HG02840 (cell line): ENCODE results near the gene KRT13.

Source experiments
- ATAC-seq: cut with Tn5 transposase; IDR thresholded peaks from one replicate; pipeline ENCODE4 v1.9.1; 2021; ENCODE audit warnings: mild to moderate bottlenecking, moderate library complexity, moderate number of reproducible peaks; ENCODE audit not compliant: unreplicated experiment, low FRiP score

KRT13 gene

DNA sequence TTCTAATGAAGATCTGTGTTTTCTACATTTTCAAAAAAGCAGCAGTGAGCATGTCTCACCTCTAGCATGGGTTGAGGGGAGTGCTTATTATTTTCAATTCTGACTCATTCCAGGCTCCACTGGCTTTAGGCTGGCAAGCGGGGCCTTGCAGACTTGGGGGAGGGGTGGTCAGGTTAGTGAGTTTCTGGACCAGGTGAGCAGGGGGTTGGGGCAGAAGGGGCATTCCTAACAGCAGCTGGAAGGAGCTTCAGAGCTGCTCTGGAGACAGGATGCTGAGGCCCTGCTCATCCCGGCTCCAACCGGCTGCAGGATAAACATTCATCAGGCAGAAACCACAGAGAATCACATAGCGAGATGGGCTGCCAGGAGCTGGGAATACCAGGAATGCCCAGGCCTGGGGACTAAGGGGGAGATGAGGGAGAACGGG lies 33.2 kb upstream of the KRT13 start:
- no peak for ATAC-seq

DNA sequence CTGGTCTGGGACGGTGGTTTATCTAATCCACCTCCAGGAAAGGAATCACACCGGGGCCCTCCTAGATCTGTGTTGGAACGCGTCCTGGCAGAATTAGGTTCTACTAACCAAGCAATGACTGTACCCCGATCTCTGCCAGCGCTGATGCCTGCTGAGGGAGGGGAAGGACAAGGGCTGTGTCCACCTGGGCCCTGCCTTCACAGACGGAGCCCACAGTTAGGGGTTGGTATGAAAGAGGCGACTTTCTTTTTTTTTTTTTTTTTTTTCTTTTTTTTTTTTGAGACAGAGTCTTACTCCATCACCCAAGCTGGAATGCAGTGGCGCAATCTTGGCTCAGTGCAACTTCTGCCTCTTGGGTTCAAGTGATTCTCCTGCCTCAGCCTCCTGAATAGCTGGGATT lies 32.6 kb upstream of the KRT13 start:
- ATAC-seq, result no peak

DNA sequence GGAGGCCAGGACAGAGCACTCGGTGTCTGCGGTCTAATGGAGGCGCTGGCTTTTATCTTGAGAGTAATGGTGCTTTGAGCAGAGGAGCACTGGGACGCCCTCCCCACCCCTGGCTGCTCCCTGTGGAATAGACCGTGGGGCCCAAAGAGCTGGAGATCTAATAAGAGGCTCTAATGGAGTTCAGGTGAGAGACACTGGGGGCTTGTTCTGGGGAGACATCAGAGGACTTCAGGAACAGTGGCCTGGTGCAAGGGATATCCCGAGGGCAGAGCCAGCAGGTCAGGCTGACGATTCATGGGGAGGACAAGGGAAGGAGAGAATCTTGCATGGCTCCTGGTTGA lies 32.2 kb upstream of the KRT13 start:
- no peak for ATAC-seq

DNA sequence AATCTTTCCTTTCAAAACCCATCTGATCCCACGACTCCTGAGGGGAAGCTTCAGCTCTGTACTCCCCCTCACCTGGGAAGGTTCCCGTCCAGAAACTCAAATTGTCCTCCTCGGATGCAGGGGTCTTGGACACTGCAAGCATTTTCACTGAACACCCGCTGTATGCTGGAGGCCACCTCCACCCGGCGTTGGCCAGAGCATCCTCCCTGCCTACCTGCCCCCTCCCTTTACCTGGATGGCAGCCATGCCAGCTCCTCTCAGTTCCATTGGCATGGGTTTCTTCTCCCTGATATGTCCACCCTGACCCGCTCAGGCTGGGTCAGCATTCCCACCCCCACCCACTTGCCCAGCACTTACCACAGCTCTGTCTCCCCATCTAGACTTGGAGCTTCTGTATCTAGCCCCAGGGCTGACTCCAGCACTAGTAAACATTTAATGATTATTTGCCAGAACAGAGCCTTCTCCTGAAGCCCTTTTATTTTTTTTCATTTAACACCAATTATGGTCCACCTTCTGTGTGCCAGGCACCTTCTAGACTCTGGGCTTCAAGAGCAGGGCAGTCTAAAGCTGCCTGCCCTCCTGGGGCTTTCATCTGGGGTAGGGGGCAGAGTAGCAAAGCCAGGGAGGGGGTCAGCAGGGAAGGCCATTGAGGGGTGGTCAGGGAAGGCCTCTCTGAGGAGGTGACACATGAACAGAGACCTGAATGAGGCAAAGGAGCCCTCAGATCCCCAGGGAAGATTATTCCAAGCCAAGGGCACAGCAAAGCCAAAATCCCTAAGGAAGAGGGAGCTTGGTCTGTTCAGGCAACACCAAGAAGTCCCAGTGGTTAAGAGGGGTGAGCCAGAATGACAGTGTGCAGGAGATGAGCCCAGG lies 31.6 kb upstream of the KRT13 start:
- ATAC-seq, result no peak

DNA sequence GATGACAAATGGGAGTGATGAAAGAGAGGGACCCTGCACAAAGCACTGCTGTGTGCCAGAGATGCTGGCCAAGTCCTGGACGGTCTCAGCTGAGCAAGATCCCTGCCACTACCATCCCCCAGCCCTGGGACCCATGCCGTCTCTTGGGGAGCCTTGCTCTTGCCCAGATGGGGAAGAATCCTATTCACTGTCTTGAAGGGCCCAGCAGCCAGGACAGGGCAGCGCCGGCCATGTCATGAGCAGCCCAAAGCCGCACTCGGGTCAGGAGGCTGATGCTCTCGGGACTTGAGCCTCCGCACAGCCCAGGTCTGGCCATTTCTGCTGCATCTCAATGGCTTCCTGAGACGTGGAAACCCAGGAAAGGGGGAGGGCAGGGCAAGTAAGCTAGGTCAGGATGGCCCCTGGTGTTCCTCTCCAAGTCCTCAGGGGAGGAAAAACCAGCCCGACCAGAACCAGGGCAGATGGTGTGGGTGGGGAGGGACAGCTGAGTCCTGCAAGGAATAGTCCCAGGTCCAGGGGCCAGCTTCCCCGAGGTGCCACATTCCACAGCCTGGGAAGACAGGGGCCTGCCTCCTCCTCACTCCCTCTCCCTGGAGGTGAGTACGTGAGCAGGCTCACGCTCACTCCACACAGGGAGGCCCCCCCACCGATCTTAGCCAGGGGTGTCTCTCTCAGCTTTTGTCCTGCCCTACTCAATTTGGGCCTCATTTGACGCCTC lies 30.5 kb upstream of the KRT13 start:
- ATAC-seq, result no peak

DNA sequence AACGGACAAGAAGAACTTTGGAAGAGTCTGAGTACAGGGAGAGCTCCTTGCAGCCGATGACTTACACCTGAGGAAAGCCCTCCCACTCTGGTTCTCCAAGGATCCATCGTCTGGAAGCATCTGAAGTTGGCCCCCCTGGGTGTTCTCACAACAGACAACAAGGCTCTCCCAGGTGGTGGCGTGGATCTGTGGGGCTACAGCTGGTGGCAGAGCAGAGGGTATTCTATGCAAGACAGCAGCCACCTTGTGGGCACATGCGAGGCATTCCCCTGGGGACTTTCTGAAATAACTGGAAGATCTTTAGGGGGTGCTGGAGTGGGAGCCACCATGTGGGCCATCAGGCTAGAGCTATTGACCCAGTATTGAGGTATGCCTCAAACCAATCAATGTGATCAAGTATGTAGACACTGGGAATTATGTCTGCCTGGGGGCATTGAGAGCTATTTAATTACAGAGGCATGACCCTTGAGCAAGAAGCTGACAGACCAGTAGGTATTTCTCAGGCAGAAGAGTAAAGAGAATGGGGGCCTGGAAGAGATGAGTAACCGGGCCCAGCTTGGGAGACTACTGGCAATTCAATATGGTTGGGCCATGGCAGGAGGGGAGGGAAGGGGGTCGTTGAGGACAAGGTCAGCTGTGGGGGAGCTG lies 29.6 kb upstream of the KRT13 start:
- no peak for ATAC-seq

DNA sequence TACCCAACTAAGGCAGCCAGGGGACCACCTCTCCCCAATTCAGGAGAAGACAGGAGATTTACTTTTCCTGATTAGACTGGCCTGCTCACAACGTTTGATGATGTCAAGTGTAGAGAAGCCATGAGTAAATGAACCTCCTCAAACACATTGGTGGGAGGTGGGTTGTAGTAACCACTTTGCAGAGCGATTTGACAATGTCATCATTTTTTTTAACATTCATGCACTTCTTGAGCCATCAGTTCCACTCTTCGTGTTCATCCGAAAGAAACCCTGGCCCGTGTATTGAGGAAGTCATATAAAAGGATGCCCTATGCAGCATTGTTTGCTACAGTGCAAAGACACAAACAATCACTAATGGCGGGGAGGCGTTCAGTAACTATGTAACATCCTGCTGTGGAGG lies 28.2 kb upstream of the KRT13 start:
- no peak for ATAC-seq

DNA sequence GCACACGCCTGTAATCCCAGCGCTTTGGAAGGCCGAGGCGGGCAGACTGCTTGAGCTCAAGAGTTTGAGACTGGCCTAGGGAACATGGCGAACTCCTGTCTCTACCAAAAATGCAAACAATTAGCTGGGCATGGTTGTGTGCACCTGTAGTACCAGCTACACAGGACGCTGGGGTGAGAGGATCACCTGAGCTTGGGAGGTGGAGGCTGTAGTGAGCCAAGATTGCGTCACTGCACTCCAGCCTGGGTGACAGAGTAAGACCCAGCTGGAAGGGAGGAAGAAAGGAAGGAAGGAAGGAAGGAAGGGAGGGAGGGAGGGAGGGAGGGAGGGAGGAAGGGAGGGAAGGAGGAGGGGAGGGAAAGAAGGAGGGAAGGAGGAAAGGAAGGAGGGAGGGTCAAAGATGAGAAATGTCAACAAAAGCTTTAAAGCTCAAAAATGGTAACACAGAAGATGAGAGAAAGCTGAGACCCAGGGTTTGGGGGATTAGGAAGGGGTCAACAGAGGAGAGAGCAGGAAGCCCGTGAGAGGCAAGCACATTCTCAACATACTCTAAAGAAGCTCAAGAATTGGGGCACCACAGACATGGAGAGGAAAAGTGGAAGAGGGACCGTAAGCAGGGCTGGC lies 27.6 kb upstream of the KRT13 start:
- ATAC-seq, result no peak

DNA sequence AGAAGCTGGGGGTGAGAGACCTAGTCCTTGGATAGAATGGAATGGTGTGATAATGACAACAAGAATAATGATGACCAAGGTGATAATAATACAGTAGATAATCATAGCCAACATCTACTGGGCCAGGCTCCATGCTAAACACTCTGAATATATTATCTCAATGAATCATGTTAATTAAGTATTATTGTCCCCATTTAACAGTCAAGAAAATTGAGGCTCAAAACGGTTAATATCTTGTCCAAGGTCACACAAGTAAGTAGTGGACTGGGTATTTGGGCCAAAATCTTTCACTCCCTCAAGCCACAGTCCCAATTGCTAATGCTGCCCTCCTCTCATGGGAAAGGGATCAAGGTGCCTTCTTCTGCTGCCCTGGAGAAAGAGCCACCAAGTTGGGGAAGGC lies 26.6 kb upstream of the KRT13 start:
- no peak for ATAC-seq

DNA sequence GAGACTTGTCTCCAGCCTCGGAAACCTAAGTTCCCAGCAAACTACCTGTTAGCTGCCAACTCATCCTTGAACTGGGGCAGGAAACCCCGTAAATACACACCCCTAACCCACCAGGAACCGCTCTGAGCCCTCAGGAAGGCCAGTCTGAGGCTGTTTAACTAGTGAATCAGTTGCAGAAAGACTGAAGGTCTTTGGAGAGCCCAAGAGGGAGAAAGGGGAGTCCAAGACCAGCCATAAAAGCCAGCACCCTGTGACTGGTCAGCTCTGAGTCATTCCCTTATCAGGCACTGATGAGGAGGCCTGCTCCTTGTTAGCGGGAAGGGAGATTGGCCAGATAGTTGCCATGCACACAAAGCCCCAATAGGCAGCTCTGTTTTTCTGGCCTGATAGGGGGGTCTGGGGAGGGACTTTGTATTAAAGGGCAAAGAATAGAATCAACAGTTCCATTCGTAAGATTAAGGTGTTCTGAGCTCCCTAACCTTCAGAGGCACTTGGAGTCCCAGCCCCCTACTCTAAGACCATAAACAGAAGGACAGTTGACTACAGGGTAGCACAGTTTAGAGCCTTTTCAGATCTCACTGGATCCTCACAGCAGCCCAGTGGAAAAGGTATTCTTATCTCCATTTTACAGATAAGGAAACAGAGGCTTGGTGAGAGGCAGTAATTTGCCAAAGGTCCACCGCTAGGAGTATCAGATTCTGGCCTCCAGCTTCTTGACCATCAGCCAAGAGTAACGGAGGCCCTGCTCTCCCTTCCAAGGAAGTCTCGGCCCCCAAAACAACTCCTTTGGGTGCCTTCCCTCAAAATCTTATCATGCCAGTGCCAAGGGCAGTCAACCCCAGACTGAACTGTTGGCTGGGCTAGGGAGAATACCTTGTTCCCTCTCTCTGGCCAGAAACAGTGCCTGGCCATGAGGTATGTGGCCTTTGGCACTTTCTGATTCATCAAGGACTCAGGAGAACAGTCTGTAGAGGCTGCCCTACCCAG lies 24.9 kb upstream of the KRT13 start:
- no peak for ATAC-seq

DNA sequence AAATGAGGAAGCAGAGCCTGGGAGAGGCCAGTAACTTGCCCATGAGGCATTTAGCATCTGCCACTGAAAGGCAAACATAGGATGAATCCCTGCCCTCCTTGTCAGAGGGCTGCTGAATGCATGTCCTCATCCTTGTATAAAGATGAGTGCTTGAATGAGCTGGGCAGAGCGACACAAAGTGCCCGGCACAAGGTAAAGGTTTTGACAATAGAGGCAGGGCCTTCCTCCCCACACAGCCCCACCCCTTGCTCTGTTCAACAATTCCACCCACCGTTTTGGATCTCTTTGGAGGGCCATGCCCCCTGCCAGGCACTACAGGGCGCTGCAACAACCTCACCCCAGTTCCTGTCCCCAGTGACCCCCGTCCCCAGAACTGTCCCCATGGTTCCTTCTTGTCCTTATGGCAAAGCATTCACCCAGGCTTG lies 24.1 kb upstream of the KRT13 start:
- ATAC-seq, result no peak

DNA sequence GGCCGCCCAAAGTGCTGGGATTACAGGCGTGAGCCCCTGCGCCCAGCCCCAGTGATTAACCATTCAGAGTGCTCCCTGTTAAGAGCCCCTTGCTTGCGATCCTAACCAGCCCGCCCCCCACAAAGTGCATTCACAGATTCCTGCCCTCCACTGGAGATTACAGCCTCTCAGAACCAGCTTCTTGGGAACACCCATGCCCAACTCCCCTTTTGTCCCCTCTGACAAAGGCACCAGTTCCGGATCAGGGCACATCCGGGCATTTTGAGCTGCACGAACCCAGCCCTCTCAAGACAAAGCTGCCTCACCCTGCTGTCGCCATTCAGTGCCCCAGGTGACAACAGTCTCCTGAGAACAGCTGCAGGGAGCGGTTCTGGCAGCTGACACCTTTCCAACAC lies 23.5 kb upstream of the KRT13 start:
- ATAC-seq, result no peak

DNA sequence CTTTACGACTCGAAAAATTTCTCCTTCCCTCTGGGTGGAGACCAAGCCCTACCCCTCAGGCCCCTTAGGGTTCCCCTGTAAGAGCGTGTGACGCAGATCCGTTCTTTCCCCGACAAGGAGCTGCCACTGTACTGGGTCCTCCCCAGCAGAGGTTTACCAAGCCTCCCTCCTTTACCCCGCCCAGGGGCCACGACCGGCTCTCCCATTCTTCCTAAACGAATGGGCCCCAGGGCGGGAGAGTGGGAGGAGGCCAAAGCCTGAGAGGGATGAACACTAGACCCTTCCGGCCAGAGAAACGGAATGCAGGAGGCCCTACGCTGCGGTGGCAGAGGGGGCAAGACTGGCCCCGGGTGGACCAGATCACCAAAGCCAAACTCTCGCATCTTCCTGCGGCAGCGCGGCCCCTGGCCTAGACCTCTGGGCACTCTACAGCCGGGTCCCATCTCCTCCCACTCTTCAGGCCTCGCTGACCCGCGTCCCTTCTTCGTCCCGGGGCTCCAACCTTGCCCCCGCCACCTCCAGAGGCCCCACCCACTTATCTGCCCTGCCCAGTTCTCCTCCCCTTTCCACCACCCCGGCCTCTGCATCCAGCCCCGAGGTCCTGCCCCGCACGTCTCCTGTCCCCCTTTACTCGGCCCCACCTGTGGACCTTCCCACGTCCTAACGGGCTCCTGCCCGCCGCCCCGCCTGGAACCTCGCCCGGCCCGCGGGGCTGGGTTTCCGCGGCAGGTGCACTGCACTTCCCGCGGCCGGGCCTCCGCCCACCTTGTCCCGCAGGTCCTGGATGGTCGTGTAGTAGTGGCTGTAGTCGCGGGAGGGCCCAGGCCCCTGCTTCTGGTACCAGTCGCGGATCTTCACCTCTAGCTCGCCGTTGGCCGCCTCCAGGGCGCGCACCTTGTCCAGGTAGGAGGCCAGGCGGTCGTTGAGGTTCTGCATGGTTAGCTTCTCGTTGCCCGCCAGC lies 21.9 kb upstream of the KRT13 start:
- no peak for ATAC-seq

DNA sequence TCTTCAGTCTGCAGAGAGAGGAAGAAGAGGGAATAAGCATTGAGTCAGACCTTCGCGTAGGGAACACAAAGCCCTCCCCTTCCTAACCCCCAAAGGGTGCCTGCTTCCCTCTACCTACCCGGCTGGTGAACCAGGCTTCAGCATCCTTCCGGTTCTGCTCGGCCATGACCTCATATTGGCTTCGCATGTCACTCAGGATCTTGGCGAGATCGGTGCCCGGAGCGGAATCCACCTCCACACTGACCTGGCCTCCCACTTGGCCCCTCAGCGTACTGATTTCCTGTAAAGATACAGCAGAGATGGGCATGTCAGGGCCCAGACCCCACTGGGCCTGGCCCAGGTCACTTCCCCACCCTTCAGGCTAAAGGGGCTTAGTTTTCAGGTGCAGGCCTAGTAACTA lies 18.8 kb upstream of the KRT13 start:
- no peak for ATAC-seq

DNA sequence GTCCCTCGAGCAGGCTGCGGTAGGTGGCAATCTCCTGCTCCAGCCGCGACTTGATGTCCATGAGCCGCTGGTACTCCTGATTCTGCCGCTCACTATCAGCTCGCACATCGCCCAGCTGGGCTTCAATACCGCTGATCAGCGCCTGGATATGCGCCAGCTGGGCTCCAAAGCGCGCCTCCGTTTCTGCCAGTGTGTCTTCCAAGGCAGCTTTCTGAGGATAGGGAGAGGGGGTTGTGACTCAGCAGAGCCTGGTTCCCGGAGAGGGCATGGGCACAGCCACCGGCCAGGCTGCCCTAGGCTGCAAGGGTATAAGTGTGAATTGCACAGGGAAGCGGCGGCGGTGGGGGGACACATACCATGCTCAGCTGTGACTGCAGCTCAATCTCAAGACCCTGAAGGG lies 18.4 kb upstream of the KRT13 start:
- ATAC-seq, result no peak

DNA sequence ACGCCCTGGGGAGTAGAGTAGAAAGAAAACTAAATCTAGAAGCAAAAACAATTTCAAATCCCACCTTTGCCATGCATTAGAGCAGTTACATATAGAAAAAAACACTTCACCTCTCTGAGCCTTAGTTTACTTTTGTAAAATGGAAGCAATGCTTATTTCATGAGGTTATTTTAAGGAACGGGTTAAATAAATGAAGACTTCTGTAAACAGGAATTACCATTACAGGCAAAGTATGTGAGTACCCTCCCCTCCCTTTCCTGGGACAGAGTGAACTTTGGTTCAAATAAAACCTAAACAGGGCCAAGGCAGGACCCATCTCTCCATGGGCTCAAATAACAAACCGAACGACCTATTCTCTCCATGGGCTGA lies 17.8 kb upstream of the KRT13 start:
- no peak for ATAC-seq

DNA sequence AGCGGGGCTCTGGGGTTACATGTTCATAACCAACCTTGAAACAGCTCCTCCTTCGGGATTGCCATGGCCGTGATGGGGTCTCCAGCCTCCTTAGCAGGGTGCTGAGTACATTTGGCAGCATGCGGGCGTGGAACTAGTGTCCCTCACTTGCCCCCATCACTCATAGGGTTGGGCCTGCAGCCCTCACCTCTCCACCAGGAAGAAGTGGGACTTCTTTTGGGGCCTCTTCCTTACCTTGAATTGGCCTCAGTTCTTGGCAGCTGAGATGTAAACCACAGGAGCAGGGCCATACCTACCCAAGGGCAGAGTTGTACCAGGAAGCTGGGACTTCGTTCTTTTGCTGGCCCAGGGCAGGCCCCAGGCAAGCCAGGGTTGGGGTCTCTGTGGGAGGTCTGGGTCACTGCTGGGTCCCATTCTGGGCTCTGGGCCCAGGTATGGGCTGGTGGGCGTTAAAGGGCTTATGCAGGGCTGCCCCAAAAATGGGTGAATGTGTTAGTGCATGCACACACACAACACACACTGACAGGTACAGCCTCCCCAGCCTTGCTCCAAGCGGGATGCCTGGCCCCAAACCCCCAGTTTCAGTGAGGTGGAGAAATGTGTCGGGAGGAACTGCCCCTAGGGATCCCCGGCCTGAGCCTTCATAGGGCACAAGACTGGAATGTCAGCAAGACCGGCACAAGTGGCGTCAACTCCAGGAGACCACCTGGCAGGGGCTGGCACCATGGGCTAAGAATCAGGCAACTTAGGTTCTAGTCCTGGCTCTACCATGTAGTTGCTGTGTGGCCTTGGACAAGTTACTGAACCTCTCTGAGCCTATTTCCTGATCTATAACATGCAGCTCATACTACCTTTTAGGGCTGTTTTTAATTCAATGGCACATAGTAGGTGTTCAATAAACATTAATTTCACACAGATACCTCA lies 17.2 kb upstream of the KRT13 start:
- ATAC-seq, result no peak
